ENCODE data around the gene KCNQ5.

DNA sequence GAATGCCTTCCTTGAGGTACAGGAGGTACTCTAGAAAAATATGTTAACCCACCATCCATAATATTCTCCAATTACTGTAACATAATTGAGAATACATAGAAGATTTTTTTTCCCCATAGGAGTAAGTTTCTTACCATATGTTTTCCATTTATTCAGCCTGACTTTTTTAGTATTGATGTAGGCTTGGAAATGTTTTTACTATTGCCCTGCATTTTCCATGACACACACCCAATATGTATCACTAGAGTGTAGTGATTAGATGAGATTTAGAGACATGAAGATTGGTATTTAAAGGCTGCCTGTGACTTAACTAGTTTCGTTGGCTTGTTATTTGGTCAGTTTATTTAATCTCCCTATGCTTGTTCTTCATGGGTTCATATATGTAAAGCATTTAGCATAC, 39.5 kb downstream of the KCNQ5 start:
- TF ChIP-seq POLR2A (IDR thresholded peaks at IDR 0.05) (no peak), POLR2AphosphoS5 (IDR thresholded peaks at IDR 0.05; ENCODE audit: insufficient read depth in 1 of 2, low read depth in 1 of 2) (no peak)
- TF ChIP-seq, protein P1, sequence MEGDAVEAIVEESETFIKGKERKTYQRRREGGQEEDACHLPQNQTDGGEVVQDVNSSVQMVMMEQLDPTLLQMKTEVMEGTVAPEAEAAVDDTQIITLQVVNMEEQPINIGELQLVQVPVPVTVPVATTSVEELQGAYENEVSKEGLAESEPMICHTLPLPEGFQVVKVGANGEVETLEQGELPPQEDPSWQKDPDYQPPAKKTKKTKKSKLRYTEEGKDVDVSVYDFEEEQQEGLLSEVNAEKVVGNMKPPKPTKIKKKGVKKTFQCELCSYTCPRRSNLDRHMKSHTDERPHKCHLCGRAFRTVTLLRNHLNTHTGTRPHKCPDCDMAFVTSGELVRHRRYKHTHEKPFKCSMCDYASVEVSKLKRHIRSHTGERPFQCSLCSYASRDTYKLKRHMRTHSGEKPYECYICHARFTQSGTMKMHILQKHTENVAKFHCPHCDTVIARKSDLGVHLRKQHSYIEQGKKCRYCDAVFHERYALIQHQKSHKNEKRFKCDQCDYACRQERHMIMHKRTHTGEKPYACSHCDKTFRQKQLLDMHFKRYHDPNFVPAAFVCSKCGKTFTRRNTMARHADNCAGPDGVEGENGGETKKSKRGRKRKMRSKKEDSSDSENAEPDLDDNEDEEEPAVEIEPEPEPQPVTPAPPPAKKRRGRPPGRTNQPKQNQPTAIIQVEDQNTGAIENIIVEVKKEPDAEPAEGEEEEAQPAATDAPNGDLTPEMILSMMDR (IDR thresholded peaks at IDR 0.05): no peak

Data from vagina (tissue), 2 donors.